HepG2 (cell line): ENCODE data around the gene CABLES1. TPM values are rescaled to one million over a fixed set of nuclear protein-coding genes. Genes with fewer than 3 reads are reported as not detected.

Source experiments
- HNF4G ChIP-seq, 2 experiments: sonication (generic) in 1 of 2; formaldehyde crosslinking in 1 of 2; IDR thresholded peaks; 2 replicates each; pipeline versions ENCODE4 v1.4.0 to v1.6.1; 2011 to 2020; ENCODE audit warnings: borderline replicate concordance in 2 of 2, low read depth in 2 of 2, mild to moderate bottlenecking in 2 of 2, low read length in 1 of 2, missing genetic modification reagents in 1 of 2, moderate library complexity in 1 of 2
- JUNB ChIP-seq: sonication (generic); formaldehyde crosslinking; IDR thresholded peaks from 2 replicates; pipeline ENCODE4 v1.8.0; 2022; ENCODE audit warnings: missing genetic modification reagents, mild to moderate bottlenecking, borderline replicate concordance
- MAFG ChIP-seq: sonication (generic); formaldehyde crosslinking; IDR thresholded peaks from 2 replicates; pipeline ENCODE4 v1.5.1; 2020; ENCODE audit warnings: mild to moderate bottlenecking, missing genetic modification reagents
- SMARCE1 ChIP-seq: fragments of 450-650 bp; IDR thresholded peaks from 2 replicates; pipeline ENCODE4 v1.6.1; 2017; ENCODE audit warnings: borderline replicate concordance
- TBX3 ChIP-seq: fragments of 450-650 bp; IDR thresholded peaks from 2 replicates; pipeline ENCODE4 v1.6.1; 2017; ENCODE audit warnings: antibody characterized with exemption, mild to moderate bottlenecking, inconsistent platforms, borderline replicate concordance
- XRCC5 ChIP-seq: fragments of 200-400 bp; formaldehyde crosslinking; optimal IDR thresholded peaks from 2 replicates; pipeline ENCODE3; 2017; ENCODE audit warnings: mild to moderate bottlenecking, low read length
- YY1 ChIP-seq: IDR thresholded peaks from 2 replicates; pipeline ENCODE4 v1.6.1; 2011; ENCODE audit warnings: low read length, low read depth, moderate library complexity, mild to moderate bottlenecking; ENCODE audit not compliant: insufficient read depth, insufficient replicate concordance
- ZNF383 ChIP-seq: sonication (generic); formaldehyde crosslinking; IDR thresholded peaks from 2 replicates; pipeline ENCODE4 v1.4.0; 2020; ENCODE audit warnings: missing genetic modification reagents, mild to moderate bottlenecking, borderline replicate concordance
- ZNF460 ChIP-seq: sonication (generic); formaldehyde crosslinking; IDR thresholded peaks from 2 replicates; pipeline ENCODE4 v1.5.1; 2020; ENCODE audit warnings: missing genetic modification reagents, mild to moderate bottlenecking, borderline replicate concordance
- ZNF558 ChIP-seq: sonication (generic); formaldehyde crosslinking; IDR thresholded peaks from 2 replicates; pipeline ENCODE4 v1.9.0; 2022; ENCODE audit warnings: mild to moderate bottlenecking, missing genetic modification reagents, borderline replicate concordance
- ZNF709 ChIP-seq: sonication (generic); formaldehyde crosslinking; IDR thresholded peaks from 2 replicates; pipeline ENCODE4 v1.5.0; 2020; ENCODE audit warnings: mild to moderate bottlenecking, missing genetic modification reagents
- ZNF891 ChIP-seq: sonication (generic); formaldehyde crosslinking; IDR thresholded peaks from 2 replicates; pipeline ENCODE4 v1.5.0; 2020; ENCODE audit warnings: mild to moderate bottlenecking, missing genetic modification reagents
- polyA plus RNA-seq, 8 experiments: library from polyadenylated mRNA; depleted of rRNA in 3 of 8; stranded (reverse) in 7 of 8; unstranded in 1 of 8; fragments of >200 nt; fragmentation: Illumina TruSeq in 4 of 8; extraction: Trizol in 4 of 8; gene quantifications; 2 replicates each; pipeline versions ENCODE4 v1.2.1 to v1.2.3, GENCODE V29; 2011 to 2016; ENCODE audit warnings: low read depth in 4 of 8, missing spikeins in 1 of 8, mixed read lengths in 1 of 8; ENCODE audit not compliant: insufficient read depth in 1 of 8
- total RNA-seq, 5 experiments: library from RNA; depleted of rRNA; stranded (reverse); fragments of >200 nt; fragmentation: Illumina TruSeq; extraction: Trizol; gene quantifications; 2 replicates each; pipeline ENCODE4 v1.2.3, GENCODE V29; 2016; ENCODE audit warnings: low read depth in 1 of 5
- TF ChIP-seq, protein P1 (sequence below): sonication (generic); formaldehyde crosslinking; IDR thresholded peaks from 2 replicates; pipeline ENCODE4 v1.4.0; 2020; ENCODE audit warnings: missing genetic modification reagents, borderline replicate concordance
- TF ChIP-seq, protein P2 (sequence below): sonication (generic); formaldehyde crosslinking; IDR thresholded peaks from 2 replicates; pipeline ENCODE4 v1.8.0; 2022; ENCODE audit warnings: missing genetic modification reagents, mild to moderate bottlenecking, borderline replicate concordance
- TF ChIP-seq, protein P3 (sequence below): sonication (generic); formaldehyde crosslinking; IDR thresholded peaks from 2 replicates; pipeline ENCODE4 v1.4.0; 2020; ENCODE audit warnings: missing genetic modification reagents
- TF ChIP-seq, protein P4 (sequence below): sonication (generic); formaldehyde crosslinking; IDR thresholded peaks from 2 replicates; pipeline ENCODE4 v1.4.0; 2020; ENCODE audit warnings: mild to moderate bottlenecking, missing genetic modification reagents

The CABLES1 gene
- total and polyA plus RNA-seq, 2 of the 13 experiments (the other 11 are each of a cell fraction or from before 2014, with no cell fraction given), result 14.7 to 25.8 TPM

DNA sequence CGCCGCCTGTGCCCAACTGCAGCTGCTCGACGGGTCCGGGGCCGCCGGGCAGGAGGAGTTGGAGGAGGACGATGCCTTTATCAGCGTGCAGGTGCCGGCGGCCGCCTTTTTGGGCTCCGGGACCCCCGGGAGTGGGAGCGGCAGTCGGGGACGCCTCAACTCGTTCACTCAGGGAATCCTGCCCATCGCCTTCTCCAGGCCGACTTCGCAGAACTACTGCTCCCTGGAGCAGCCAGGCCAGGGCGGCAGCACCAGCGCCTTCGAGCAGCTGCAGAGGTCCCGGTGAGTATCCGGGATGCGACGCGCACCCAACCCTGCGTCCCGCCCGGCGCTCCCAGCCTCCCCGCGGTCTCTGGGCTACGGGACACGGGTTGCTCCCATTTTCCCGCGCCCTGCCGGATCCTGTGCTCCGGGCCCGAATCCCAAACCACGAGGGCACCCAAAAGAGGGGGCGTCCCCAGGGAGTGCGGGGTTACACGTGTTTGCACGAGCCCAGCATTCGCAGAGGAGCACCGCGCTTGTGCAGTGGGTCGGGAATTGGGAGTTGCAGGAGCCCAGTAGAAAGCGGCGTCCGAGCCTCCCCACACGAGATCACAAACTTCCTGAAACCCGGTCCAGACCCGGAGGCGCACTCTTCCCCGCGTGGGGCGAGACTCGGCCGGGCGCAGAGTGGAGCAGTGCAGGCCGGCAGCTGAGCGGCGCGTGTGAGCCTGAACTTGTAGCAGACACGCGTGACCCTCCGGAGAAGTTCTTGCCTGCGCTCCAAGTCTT, 1.2 kb downstream of the CABLES1 start (continued):
- TF ChIP-seq, protein P1, sequence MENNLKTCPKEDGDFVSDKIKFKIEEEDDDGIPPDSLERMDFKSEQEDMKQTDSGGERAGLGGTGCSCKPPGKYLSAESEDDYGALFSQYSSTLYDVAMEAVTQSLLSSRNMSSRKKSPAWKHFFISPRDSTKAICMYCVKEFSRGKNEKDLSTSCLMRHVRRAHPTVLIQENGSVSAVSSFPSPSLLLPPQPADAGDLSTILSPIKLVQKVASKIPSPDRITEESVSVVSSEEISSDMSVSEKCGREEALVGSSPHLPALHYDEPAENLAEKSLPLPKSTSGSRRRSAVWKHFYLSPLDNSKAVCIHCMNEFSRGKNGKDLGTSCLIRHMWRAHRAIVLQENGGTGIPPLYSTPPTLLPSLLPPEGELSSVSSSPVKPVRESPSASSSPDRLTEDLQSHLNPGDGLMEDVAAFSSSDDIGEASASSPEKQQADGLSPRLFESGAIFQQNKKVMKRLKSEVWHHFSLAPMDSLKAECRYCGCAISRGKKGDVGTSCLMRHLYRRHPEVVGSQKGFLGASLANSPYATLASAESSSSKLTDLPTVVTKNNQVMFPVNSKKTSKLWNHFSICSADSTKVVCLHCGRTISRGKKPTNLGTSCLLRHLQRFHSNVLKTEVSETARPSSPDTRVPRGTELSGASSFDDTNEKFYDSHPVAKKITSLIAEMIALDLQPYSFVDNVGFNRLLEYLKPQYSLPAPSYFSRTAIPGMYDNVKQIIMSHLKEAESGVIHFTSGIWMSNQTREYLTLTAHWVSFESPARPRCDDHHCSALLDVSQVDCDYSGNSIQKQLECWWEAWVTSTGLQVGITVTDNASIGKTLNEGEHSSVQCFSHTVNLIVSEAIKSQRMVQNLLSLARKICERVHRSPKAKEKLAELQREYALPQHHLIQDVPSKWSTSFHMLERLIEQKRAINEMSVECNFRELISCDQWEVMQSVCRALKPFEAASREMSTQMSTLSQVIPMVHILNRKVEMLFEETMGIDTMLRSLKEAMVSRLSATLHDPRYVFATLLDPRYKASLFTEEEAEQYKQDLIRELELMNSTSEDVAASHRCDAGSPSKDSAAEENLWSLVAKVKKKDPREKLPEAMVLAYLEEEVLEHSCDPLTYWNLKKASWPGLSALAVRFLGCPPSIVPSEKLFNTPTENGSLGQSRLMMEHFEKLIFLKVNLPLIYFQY, result no peak
- TF ChIP-seq, protein P2, sequence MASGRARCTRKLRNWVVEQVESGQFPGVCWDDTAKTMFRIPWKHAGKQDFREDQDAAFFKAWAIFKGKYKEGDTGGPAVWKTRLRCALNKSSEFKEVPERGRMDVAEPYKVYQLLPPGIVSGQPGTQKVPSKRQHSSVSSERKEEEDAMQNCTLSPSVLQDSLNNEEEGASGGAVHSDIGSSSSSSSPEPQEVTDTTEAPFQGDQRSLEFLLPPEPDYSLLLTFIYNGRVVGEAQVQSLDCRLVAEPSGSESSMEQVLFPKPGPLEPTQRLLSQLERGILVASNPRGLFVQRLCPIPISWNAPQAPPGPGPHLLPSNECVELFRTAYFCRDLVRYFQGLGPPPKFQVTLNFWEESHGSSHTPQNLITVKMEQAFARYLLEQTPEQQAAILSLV (CRISPR knock-in tag), result no peak
- TF ChIP-seq MAFG (no peak), YY1 (no peak), TBX3 (no peak), ZNF709 (peak; percentile 44; the same call in 1 of the 2 replicates), XRCC5 (no peak), SMARCE1 (no peak), ZNF460 (CRISPR knock-in tag) (no peak), JUNB (peak; percentile 63; the same call in 1 of the 2 replicates), ZNF558 (0 out of 2 replicates have a peak, but pooled peaks have one; percentile 23), ZNF891 (CRISPR knock-in tag) (0 out of 2 replicates have a peak, but pooled peaks have one; percentile 40), ZNF383 (no peak), HNF4G (IDR thresholded peaks at IDR 0.05; ENCODE audit: borderline replicate concordance, low read depth, low read length) (no peak), HNF4G (CRISPR knock-in tag; IDR thresholded peaks at IDR 0.05; ENCODE audit: borderline replicate concordance, low read depth) (no peak)
- TF ChIP-seq, protein P3, sequence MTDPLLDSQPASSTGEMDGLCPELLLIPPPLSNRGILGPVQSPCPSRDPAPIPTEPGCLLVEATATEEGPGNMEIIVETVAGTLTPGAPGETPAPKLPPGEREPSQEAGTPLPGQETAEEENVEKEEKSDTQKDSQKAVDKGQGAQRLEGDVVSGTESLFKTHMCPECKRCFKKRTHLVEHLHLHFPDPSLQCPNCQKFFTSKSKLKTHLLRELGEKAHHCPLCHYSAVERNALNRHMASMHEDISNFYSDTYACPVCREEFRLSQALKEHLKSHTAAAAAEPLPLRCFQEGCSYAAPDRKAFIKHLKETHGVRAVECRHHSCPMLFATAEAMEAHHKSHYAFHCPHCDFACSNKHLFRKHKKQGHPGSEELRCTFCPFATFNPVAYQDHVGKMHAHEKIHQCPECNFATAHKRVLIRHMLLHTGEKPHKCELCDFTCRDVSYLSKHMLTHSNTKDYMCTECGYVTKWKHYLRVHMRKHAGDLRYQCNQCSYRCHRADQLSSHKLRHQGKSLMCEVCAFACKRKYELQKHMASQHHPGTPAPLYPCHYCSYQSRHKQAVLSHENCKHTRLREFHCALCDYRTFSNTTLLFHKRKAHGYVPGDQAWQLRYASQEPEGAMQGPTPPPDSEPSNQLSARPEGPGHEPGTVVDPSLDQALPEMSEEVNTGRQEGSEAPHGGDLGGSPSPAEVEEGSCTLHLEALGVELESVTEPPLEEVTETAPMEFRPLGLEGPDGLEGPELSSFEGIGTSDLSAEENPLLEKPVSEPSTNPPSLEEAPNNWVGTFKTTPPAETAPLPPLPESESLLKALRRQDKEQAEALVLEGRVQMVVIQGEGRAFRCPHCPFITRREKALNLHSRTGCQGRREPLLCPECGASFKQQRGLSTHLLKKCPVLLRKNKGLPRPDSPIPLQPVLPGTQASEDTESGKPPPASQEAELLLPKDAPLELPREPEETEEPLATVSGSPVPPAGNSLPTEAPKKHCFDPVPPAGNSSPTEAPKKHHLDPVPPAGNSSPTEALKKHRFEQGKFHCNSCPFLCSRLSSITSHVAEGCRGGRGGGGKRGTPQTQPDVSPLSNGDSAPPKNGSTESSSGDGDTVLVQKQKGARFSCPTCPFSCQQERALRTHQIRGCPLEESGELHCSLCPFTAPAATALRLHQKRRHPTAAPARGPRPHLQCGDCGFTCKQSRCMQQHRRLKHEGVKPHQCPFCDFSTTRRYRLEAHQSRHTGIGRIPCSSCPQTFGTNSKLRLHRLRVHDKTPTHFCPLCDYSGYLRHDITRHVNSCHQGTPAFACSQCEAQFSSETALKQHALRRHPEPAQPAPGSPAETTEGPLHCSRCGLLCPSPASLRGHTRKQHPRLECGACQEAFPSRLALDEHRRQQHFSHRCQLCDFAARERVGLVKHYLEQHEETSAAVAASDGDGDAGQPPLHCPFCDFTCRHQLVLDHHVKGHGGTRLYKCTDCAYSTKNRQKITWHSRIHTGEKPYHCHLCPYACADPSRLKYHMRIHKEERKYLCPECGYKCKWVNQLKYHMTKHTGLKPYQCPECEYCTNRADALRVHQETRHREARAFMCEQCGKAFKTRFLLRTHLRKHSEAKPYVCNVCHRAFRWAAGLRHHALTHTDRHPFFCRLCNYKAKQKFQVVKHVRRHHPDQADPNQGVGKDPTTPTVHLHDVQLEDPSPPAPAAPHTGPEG (CRISPR knock-in tag), result no peak
- TF ChIP-seq, protein P4, sequence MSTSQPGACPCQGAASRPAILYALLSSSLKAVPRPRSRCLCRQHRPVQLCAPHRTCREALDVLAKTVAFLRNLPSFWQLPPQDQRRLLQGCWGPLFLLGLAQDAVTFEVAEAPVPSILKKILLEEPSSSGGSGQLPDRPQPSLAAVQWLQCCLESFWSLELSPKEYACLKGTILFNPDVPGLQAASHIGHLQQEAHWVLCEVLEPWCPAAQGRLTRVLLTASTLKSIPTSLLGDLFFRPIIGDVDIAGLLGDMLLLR, result no peak; the same call in 1 of the 2 replicates
